ENCODE data around the gene PDZK1IP1. TPM values are rescaled to one million over a fixed set of nuclear protein-coding genes. Genes with fewer than 3 reads are reported as not detected.

PDZK1IP1 gene
- total and polyA plus RNA-seq, 12 donors, result 0.17 to 16.9 (median 3.8) TPM

DNA sequence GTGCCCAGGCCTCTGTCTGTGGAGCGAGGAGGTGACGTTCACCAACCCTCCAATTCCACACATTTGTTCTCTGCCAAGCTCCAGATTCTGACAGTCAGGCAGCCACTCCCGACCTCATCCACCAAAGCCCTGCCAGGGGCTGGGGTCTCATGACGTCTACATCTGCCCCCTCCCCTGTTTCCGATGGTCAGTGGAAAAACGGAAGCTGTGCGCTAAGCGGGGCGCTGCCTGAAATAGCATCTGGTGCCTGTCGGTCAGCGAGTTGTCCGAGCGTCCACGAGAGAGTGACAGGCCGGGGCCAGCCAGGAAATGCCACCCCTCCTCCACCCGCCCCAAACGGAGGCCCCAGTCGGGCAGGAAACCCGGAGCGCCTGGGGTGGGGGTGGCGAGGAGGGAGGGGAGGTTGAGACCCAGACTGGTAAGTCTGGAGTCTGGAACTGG, 45.4 kb upstream of the PDZK1IP1 start:
- intact Hi-C loops (cut with DNase I), result no loop called here
- TF ChIP-seq POLR2A (IDR thresholded peaks at IDR 0.05) (no peak), CTCF (IDR thresholded peaks at IDR 0.05) (no peak)
- no peaks in the 10 kb centered on the region for H3K9me3 ChIP-seq (replicated peaks in 1 of 3)
- 30 to 56% (median 36%) methylated on average over 10 to 21 of the region's 21 CpGs for WGBS, 4 donors
- H3K4me3 ChIP-seq, result no peak overlapping the region
- DNase-seq, result peak in 5 of 7 donors; percentile 42 to 72 (median 52)
- no peaks in the 10 kb centered on the region for H3K4me1 ChIP-seq (replicated peaks in 1 of 2)
- H3K36me3 ChIP-seq (replicated peaks in 1 of 2), result no peaks in the 10 kb centered on the region
- H3K27me3 ChIP-seq, result peaks cover 34% of the 10 kb centered on the region
- H3K27ac ChIP-seq, result peak overlapping the region in 3 of 5 donors; percentile 16 to 52 (median 21)

GRCh38 chr1:47233186-47233585, 43.4 kb upstream of the PDZK1IP1 start:
- no peak for DNase-seq
- intact Hi-C loops (cut with DNase I), result no loop called here
- no peak overlapping the region for H3K4me3 ChIP-seq
- no peak for TF ChIP-seq CTCF (IDR thresholded peaks at IDR 0.05)
- TF ChIP-seq POLR2A (IDR thresholded peaks at IDR 0.05), result no peak
- no peak overlapping the region for H3K27ac ChIP-seq
- peaks cover 48% of the 10 kb centered on the region for H3K27me3 ChIP-seq
- WGBS, 4 donors, result 62 to 76% (median 71%) methylated on average over 6 of the region's 6 CpGs
- no peaks in the 10 kb centered on the region for H3K36me3 ChIP-seq (replicated peaks in 1 of 2)
- H3K4me1 ChIP-seq (replicated peaks in 1 of 2), result no peaks in the 10 kb centered on the region
- H3K9me3 ChIP-seq (replicated peaks in 1 of 3), result no peaks in the 10 kb centered on the region

- intact Hi-C loops (cut with DNase I), result no loop called here
- WGBS, 4 donors, result 14 to 28% (median 15%) methylated on average over 17 to 51 of the region's 51 CpGs
Observed at GRCh38 chr1:47232187-47232874, 42.5 kb upstream of the PDZK1IP1 start, which contains the start of gene TAL1. Gene TAL1 (minus strand): TSS chr1:47232225. CDS start chr1:47225888, 6,337 bp downstream.

More at GRCh38 chr1:47232187-47232874, 42.5 kb upstream of the PDZK1IP1 start, which contains the start of gene TAL1:
- peak within 1 kb of the TSS in 1 of 4 donors; percentile 23 for H3K4me3 ChIP-seq
- H3K27ac ChIP-seq, result peak within 1 kb of the TSS in 2 of 5 donors; percentile 6 to 77
- no peaks in the 10 kb centered on the region for H3K4me1 ChIP-seq (replicated peaks in 1 of 2)
- no peaks in the 10 kb centered on the region for H3K36me3 ChIP-seq (replicated peaks in 1 of 2)
- no peak for TF ChIP-seq POLR2A (IDR thresholded peaks at IDR 0.05)
- no peak for TF ChIP-seq CTCF (IDR thresholded peaks at IDR 0.05)
- H3K9me3 ChIP-seq (replicated peaks in 1 of 3), result no peaks in the 10 kb centered on the region
- DNase-seq, result no peak
- H3K27me3 ChIP-seq, result peaks cover 57% of the 10 kb centered on the region

Data from adrenal gland (tissue), 12 donors.